Colonic mucosa (tissue), 4 donors: ENCODE measurements around the gene DOCK10. TPM values are rescaled to one million over a fixed set of nuclear protein-coding genes. Genes with fewer than 3 reads are reported as not detected.

Experiments used
- DNase-seq: peaks from one replicate; pipeline ENCODE4 v3.0.0-alpha.2; 2020
- H3K27ac ChIP-seq: fragments of 200-600 bp; one replicate; pipeline ENCODE4 v1.8.0; 2021
- H3K27me3 ChIP-seq: fragments of 200-600 bp; one replicate; pipeline ENCODE4 v1.8.0; 2021
- H3K36me3 ChIP-seq: fragments of 200-600 bp; one replicate; pipeline ENCODE4 v1.8.0; 2021
- H3K4me1 ChIP-seq: fragments of 200-600 bp; one replicate; pipeline ENCODE4 v1.8.0; 2021; ENCODE audit warnings: mild to moderate bottlenecking
- H3K4me3 ChIP-seq: fragments of 200-600 bp; one replicate; pipeline ENCODE4 v1.8.0; 2021
- H3K9ac ChIP-seq, 2 donors: one replicate each; pipeline ENCODE4 v1.7.0; 2013; ENCODE audit warnings: control low read depth in 2 of 2, low read depth in 2 of 2, low read length in 2 of 2
- H3K9me3 ChIP-seq: fragments of 200-600 bp; one replicate; pipeline ENCODE4 v1.8.0; 2021
- intact Hi-C: fragments of 100-400 bp; cut with DNase I; formaldehyde crosslinking; loops from one replicate; pipeline ENCODE4 v1.14.1; 2022
- total RNA-seq, 2 donors: library from RNA; stranded (reverse); fragmentation: NEBNext Ultra II Directional in 1 of 2; extraction: Animal tissue kit (Norgen Biotek cat#: 25700) in 1 of 2; gene quantifications; one replicate each; pipeline ENCODE4 v1.2.1, GENCODE V29; 2021
- TF ChIP-seq, protein P1 (sequence below): fragments of 200-600 bp; IDR thresholded peaks from one replicate; pipeline ENCODE4 v1.8.0; 2022; ENCODE audit warnings: antibody characterized with exemption, mild to moderate bottlenecking
- donor health status: healthy.
- donor health status: DM: no; HTN: no; CAD: no.
- donor health status: DM: no; HTN: no; CAD: no.

Gene DOCK10
- total RNA-seq, 2 donors from 2014 or later: 13.5 to 17.4 TPM

DNA sequence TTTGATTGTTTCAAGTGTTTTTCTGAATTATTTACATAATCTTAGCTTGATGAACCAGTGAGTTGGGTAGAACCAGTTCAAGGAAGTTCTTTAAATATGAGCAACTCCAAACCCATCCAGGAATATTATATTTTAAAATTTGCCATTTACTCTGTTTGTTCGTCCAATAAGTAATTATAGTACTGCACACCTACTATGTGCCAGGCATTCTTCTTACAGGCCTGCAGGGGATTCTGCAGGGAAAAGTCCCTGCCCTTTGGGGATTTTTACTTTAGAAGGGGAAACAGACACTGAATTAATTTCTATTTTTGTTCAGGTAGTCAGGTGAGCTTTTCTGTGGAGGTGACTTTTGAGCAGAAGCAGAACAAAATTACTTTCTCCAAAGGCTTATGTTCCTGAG is 146.9 kb downstream of the DOCK10 start:
- DNase-seq: no peak
- TF ChIP-seq, protein P1, sequence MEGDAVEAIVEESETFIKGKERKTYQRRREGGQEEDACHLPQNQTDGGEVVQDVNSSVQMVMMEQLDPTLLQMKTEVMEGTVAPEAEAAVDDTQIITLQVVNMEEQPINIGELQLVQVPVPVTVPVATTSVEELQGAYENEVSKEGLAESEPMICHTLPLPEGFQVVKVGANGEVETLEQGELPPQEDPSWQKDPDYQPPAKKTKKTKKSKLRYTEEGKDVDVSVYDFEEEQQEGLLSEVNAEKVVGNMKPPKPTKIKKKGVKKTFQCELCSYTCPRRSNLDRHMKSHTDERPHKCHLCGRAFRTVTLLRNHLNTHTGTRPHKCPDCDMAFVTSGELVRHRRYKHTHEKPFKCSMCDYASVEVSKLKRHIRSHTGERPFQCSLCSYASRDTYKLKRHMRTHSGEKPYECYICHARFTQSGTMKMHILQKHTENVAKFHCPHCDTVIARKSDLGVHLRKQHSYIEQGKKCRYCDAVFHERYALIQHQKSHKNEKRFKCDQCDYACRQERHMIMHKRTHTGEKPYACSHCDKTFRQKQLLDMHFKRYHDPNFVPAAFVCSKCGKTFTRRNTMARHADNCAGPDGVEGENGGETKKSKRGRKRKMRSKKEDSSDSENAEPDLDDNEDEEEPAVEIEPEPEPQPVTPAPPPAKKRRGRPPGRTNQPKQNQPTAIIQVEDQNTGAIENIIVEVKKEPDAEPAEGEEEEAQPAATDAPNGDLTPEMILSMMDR: no peak
- no peaks in the 10 kb centered on the region for H3K4me1 ChIP-seq
- H3K4me3 ChIP-seq: no peak overlapping the region
- H3K9me3 ChIP-seq: no peaks in the 10 kb centered on the region
- intact Hi-C loops: no loop called here
- H3K27ac ChIP-seq: no peak overlapping the region
- no peak overlapping the region for H3K9ac ChIP-seq
- H3K27me3 ChIP-seq: no peaks in the 10 kb centered on the region
- H3K36me3 ChIP-seq: no peaks in the 10 kb centered on the region

DNA sequence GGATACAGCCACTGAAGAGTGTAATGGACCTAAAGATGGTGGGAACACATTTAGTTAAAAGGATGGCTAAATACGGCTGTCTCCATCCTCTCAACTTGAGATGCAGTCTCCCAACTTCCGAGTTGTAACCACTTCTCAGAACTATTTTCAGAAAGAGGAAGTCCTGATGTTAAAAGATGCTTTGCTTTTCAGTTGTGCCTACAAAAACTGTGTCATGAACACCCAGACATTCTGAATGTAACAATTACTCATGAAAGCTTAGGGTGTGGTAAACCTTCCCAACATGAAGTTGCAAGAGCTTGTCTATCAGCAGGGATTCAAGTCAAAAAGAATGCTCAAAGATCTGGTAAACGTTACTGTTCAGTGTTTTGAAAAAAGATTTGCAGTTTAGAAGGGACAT is 147.9 kb downstream of the DOCK10 start:
- H3K27me3 ChIP-seq: no peaks in the 10 kb centered on the region
- intact Hi-C loops: no loop called here
- H3K9me3 ChIP-seq: no peaks in the 10 kb centered on the region
- no peak overlapping the region for H3K9ac ChIP-seq
- H3K27ac ChIP-seq: no peak overlapping the region
- H3K4me3 ChIP-seq: no peak overlapping the region
- DNase-seq: no peak
- H3K4me1 ChIP-seq: no peaks in the 10 kb centered on the region
- TF ChIP-seq, protein P1: no peak
- H3K36me3 ChIP-seq: no peaks in the 10 kb centered on the region

DNA sequence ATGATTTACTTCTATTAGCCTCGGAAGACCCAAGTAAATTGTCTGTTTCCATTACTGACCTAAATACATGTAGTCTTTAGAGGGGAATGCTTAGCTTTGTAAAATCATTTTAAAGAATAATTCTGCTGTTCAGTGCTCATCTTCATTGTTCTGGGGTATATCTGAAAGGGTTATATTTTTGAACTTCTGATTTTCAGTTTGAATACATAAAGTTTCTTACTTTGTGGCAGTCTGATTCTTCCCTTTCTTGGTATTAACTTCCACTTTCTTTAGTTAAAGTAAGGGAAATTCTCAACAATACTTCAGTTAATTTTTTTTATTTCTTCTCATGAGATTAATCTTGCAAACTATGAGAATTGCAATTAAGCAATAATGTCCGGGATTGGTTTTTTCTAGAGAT is 148.4 kb downstream of the DOCK10 start:
- TF ChIP-seq, protein P1: no peak
- intact Hi-C loops: no loop called here
- no peak overlapping the region for H3K9ac ChIP-seq
- H3K27me3 ChIP-seq: no peaks in the 10 kb centered on the region
- no peaks in the 10 kb centered on the region for H3K4me1 ChIP-seq
- DNase-seq: no peak
- no peaks in the 10 kb centered on the region for H3K36me3 ChIP-seq
- H3K9me3 ChIP-seq: no peaks in the 10 kb centered on the region
- H3K27ac ChIP-seq: no peak overlapping the region
- no peak overlapping the region for H3K4me3 ChIP-seq

DNA sequence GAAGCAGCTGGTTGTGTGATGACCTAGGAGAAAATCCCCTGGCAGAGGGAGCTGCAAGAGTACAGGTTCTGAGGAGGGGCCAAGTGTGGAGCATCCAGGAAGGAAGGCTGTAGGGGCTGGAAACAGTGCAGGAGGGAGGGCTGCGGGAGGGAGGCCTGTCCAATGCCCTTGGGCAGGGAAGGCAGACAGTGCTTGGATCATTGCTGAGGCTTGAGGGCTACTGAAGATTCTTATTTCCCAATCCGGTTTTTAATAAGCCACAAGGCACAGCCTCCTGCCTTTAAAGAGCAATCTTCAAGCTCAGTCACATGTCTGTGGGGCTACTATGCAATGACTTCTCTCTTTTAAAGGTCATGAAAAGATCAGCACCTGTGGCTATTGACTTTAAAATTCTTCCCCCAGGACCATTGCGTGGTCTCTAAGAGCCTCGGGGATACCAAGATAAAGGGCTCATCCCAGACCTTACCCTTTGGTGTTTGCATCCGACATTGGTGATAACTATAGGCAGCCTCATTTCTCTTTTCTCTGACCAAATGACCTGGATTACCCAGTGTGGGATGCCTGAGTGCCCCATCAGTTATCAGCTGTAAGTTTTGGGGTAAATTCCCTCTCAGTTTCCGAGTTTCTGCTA is 149.6 kb downstream of the DOCK10 start:
- no peak for DNase-seq
- no peaks in the 10 kb centered on the region for H3K4me1 ChIP-seq
- no peaks in the 10 kb centered on the region for H3K36me3 ChIP-seq
- H3K9ac ChIP-seq: no peak overlapping the region
- H3K4me3 ChIP-seq: no peak overlapping the region
- TF ChIP-seq, protein P1: no peak
- no peak overlapping the region for H3K27ac ChIP-seq
- H3K27me3 ChIP-seq: no peaks in the 10 kb centered on the region
- H3K9me3 ChIP-seq: no peaks in the 10 kb centered on the region
- intact Hi-C loops: no loop called here

DNA sequence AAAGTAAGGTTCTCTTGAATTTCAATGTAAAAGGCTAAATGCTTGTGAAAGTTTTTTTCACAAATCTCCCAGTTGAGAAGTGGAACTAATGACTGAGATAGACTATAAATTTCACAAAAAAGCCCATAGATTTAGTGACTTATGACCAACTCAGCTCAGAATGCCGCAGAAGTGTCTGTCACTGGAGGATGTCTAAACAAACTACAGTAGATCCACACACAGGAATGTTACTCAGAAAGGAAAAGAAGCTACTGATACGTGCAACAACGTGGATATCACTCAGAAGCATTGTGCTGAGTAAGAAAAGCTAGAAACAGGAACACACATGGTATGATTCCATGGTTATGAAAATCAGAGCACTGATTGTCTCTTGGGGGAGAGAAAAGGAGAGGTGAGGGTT is 151.9 kb downstream of the DOCK10 start:
- H3K36me3 ChIP-seq: no peaks in the 10 kb centered on the region
- intact Hi-C loops: no loop called here
- DNase-seq: no peak
- H3K9me3 ChIP-seq: no peaks in the 10 kb centered on the region
- no peak overlapping the region for H3K27ac ChIP-seq
- H3K4me1 ChIP-seq: no peaks in the 10 kb centered on the region
- no peaks in the 10 kb centered on the region for H3K27me3 ChIP-seq
- no peak overlapping the region for H3K9ac ChIP-seq
- no peak overlapping the region for H3K4me3 ChIP-seq
- TF ChIP-seq, protein P1: no peak
